Activated CD4-positive, alpha-beta T cell treated with anti-CD3 and anti-CD28 coated beads, Interleukin-10, Interleukin-2, amounts not matched to agents 100 ng/mL and 50 ng/mL, durations not matched to agents 16 hours and 8 hours (primary cell): Measurements from ENCODE around the gene IFNGR1.

ENCODE experiments used
- DNase-seq: peaks from one replicate; pipeline ENCODE4 v3.0.0-alpha.2; 2020

IFNGR1 gene

GRCh38 chr6:137173501-137173900 is 45.7 kb downstream of the IFNGR1 start, which contains the start of gene IL22RA2:
IL22RA2 (minus strand) TSS chr6:137173644; CDS start chr6:137161749, 11,895 bp downstream.
- DNase-seq: no peak

- no peak for DNase-seq
Observed at GRCh38 chr6:137172734-137173431, 46.3 kb downstream of the IFNGR1 start.

GRCh38 chr6:137171824-137172733 is 47.1 kb downstream of the IFNGR1 start:
- no peak for DNase-seq

GRCh38 chr6:137171053-137171374 is 48.2 kb downstream of the IFNGR1 start:
- DNase-seq: no peak

GRCh38 chr6:137170266-137171052 is 48.7 kb downstream of the IFNGR1 start:
- no peak for DNase-seq

GRCh38 chr6:137167702-137168377 is 51.3 kb downstream of the IFNGR1 start:
- DNase-seq: peak; percentile 84

GRCh38 chr6:137166247-137167098 is 52.7 kb downstream of the IFNGR1 start:
- no peak for DNase-seq

GRCh38 chr6:137165375-137166246 is 53.6 kb downstream of the IFNGR1 start:
- peak; percentile 43 for DNase-seq

GRCh38 chr6:137163732-137164318 is 55.4 kb downstream of the IFNGR1 start:
- DNase-seq: no peak

- no peak for DNase-seq
Observed at GRCh38 chr6:137162692-137163306, 56.4 kb downstream of the IFNGR1 start.

- no peak for DNase-seq
Observed at GRCh38 chr6:137161949-137162348, 57.2 kb downstream of the IFNGR1 start.

- no peak for DNase-seq
Observed at GRCh38 chr6:137160763-137161162, 58.4 kb downstream of the IFNGR1 start.

- no peak for DNase-seq
Observed at GRCh38 chr6:137159912-137160311, 59.3 kb downstream of the IFNGR1 start.

- no peak for DNase-seq
Observed at GRCh38 chr6:137157601-137158000, 61.6 kb downstream of the IFNGR1 start.

GRCh38 chr6:137156650-137157049 is 62.5 kb downstream of the IFNGR1 start:
- no peak for DNase-seq

- DNase-seq: peak; percentile 86
Observed at GRCh38 chr6:137155830-137156229, 63.4 kb downstream of the IFNGR1 start.

GRCh38 chr6:137150072-137150471 is 69.1 kb downstream of the IFNGR1 start:
- no peak for DNase-seq

- DNase-seq: no peak
Observed at GRCh38 chr6:137149035-137149393, 70.2 kb downstream of the IFNGR1 start.

GRCh38 chr6:137148306-137149034 is 70.7 kb downstream of the IFNGR1 start:
- DNase-seq: no peak
